ENCODE results near the gene PDXDC1. TPM values are rescaled to one million over a fixed set of nuclear protein-coding genes. Genes with fewer than 3 reads are reported as not detected.
"Not testable (repeated sequence)": the region's sequence is repeated elsewhere in the genome, so short reads cannot be mapped to it uniquely, and the experiment has no call there.

The PDXDC1 gene
- total and polyA plus RNA-seq, 12 donors = 24.9 to 88.5 (median 69.4) TPM

DNA sequence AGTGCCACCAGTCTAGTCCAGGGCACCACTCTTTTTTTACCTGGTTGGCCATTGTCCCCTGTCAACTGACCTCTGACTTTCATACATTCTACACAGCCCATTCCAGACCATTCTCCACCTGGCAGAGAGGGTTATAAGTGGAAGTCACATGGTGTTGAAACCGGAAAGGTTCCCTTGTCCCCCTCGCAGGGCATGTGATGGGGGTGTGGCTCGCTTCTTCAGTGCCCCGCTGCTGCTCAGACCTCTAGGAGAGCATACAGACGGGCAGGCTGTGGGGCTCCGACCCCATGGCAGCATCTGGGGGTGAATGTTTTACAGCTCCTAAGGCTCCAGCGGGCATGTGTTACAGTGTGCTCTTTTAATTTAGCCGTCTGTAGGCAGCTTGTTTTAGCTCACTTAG is 52.2 kb downstream of the PDXDC1 start:
- H3K27me3 ChIP-seq; H3K27ac ChIP-seq; DNase-seq; H3K9me3 ChIP-seq; ATAC-seq; intact Hi-C loops (cut with DNase I); H3K4me3 ChIP-seq: not testable (repeated sequence)
- Histone ChIP-seq H3K36me3 (peaks cover 0 to 96% (median 67%) of the 10 kb centered on the region in 9 donors), H3K4me1 (peaks cover 0 to 37% (median 9%) of the 10 kb centered on the region in 9 donors)
- 74 to 77% methylated on average over 7 of the region's 8 CpGs for WGBS, 2 donors

DNA sequence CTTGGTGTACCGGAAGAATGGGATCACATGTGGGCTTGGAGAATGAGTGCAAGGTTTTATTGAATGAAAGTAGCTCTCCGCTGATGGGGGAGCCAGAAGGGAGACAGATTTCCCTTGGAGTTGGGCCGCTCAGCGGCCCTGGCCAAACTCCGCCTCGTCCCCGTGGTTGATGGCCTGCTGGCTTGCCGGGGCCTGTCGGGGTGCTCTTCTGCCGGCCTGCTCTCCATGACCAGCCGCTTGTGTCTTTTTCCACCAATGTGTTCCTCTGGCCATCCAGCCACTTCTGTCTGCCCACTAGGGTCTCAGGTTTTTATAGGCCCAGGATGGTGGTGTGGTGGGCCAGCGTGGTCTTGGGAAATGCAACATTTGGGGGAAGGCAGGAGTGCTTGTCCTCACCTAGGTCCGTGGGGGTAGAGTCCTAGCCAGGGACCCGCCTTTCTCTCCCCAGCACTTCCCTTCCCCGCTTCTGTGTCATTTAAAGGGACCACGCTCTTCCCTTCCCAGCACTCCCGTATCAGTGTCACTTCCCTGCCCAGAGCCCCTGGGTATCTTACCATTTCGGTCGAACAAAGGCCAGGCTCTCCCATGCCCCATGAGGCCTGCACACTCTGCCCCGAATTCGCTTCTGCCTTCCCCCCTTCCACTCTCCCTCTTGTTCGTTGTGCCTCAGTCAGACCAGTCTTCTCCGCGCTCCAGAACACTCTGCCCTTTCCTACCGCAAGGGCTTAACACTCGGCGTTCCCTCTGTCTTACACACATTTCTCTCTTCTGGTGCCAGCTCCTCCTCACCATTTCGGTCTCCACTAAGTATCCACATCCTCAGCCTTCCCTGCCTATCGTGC is 52.9 kb downstream of the PDXDC1 start:
- intact Hi-C loops (cut with DNase I); DNase-seq; H3K27me3 ChIP-seq; H3K9me3 ChIP-seq; H3K27ac ChIP-seq; H3K4me3 ChIP-seq: not testable (repeated sequence)
- WGBS, 2 donors = 82 to 89% methylated on average over 29 of the region's 29 CpGs
- peaks cover 0 to 44% (median 10%) of the 10 kb centered on the region in 9 donors for H3K4me1 ChIP-seq
- H3K36me3 ChIP-seq = peaks cover 0 to 96% (median 66%) of the 10 kb centered on the region in 9 donors
- peak in 5 of 8 donors; percentile 7 to 36 (median 20) for ATAC-seq

DNA sequence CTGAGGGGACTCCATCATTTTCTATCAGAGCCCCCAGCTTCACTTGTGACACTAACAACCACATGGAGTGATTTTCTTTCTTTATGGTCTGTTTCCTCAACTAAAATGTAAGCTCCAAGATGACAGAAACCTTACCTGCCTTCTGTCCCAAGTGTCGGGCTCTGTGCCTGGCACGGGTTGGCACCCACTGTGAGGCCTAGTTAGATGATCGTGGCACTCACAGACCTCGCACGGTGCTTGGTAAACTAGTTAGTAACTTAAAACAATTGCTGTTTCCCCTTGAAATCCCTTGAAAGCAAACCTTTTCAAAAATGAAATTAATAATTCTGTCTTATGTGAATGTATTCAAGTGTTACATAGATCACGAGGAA is 53.5 kb downstream of the PDXDC1 start:
- Histone ChIP-seq H3K4me1 (peaks cover 0 to 46% (median 15%) of the 10 kb centered on the region in 9 donors), H3K27ac (peak overlapping the region in 2 of 10 donors; percentile 30 to 33), H3K36me3 (peaks cover 0 to 96% (median 60%) of the 10 kb centered on the region in 9 donors)
- ATAC-seq; H3K9me3 ChIP-seq; DNase-seq; H3K27me3 ChIP-seq; intact Hi-C loops (cut with DNase I); H3K4me3 ChIP-seq: not testable (repeated sequence)
- WGBS, 2 donors = 85 to 91% methylated on average over 6 of the region's 6 CpGs

DNA sequence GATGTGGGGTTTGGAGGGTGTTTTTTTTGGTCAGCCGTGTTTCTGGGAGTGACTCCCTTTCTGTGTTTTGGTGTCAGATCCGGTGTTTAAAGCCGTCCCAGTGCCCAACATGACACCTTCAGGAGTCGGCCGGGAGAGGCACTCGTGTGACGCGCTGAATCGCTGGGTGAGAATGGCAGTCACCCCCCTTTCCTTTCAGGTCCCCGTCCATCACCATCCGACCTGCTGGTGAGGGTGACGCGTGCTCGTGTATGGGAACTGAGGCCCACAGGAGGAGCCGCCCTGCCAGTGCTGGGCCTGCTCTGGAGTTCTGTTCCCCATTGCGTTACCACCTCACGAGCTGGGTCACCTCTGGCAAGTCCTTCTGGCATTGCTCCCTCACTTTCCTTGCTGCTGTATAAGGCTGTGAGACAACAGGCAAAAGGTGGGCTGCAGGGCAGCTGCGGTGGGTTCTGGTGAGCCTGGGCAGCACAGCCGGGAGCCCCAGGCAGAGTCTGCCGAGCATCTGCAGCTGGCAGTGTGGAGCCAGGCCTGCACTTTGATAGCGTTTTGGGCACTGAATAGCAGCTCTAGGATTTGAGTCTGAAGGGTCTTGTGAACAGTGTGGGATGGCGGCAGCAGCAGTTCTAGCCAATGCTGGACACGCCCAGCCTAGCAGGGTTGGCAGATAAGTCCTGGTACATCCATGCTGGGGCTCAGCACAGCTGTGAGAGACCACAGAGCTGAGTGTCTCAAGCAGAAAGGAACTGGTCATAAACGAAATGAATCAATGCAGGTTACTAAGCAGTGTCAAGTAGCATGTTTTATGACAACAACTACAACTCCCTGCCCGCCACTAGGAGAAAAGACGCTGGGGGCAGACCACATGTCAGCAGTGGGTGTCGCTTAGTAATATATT is 54.2 kb downstream of the PDXDC1 start:
- 81 to 87% methylated on average over 27 of the region's 27 CpGs for WGBS, 2 donors
- peak in 4 of 8 donors; percentile 9 to 37 (median 20) for ATAC-seq
- DNase-seq; H3K27me3 ChIP-seq; H3K4me3 ChIP-seq; H3K9me3 ChIP-seq; intact Hi-C loops (cut with DNase I): not testable (repeated sequence)
- Histone ChIP-seq H3K4me1 (peaks cover 4 to 51% (median 21%) of the 10 kb centered on the region in 9 donors), H3K36me3 (peaks cover 0 to 96% (median 55%) of the 10 kb centered on the region in 9 donors), H3K27ac (peak overlapping the region in 2 of 10 donors; percentile 30 to 33)

DNA sequence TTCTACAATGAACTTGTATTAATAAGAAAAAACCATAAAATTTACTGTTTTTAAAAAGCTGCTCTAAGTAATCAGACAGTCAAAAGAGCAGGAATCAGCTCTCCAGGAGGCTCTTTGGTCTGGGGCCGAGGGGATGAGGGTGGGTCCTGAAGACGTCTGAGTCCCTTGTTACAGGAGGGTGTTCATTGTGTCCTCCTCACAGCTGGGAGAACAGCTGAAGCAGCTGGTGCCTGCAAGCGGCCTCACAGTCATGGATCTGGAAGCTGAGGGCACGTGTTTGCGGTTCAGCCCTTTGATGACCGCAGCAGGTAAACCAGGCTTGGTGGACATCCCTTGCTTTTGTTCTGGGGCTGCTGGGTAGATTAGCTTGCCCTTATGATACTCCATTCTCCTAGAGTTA is 54.9 kb downstream of the PDXDC1 start:
- H3K9me3 ChIP-seq; H3K27me3 ChIP-seq; H3K4me3 ChIP-seq; intact Hi-C loops (cut with DNase I); ATAC-seq; DNase-seq; H3K27ac ChIP-seq: not testable (repeated sequence)
- WGBS, 2 donors = 84 to 86% methylated on average over 6 of the region's 6 CpGs
- peaks cover 0 to 96% (median 52%) of the 10 kb centered on the region in 9 donors for H3K36me3 ChIP-seq
- H3K4me1 ChIP-seq = peaks cover 11 to 55% (median 28%) of the 10 kb centered on the region in 9 donors

DNA sequence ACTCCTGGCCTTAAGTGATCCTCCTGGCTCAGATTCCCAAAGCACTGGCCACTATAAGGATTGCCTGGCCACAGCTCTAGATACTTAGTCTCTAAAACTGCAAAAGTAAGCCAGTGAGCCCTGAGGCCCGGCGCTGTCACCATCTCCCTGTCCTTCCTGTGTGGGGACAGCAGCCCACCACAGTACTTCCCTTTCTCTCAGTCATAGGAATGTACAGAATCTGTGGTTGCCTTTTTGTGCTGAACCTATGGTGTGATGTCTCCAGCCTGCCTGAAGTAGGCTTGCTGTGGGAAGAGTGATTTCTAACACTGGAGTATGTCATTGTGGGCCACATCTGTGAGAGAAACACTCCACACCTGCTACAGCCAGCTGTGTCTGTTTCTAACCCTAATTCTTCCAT is 56.4 kb downstream of the PDXDC1 start:
- peaks cover 0 to 97% (median 46%) of the 10 kb centered on the region in 9 donors for H3K36me3 ChIP-seq
- 77 to 87% methylated on average over 2 of the region's 2 CpGs for WGBS, 2 donors
- no peaks in the 10 kb centered on the region for H3K9me3 ChIP-seq
- TF ChIP-seq, protein P1, sequence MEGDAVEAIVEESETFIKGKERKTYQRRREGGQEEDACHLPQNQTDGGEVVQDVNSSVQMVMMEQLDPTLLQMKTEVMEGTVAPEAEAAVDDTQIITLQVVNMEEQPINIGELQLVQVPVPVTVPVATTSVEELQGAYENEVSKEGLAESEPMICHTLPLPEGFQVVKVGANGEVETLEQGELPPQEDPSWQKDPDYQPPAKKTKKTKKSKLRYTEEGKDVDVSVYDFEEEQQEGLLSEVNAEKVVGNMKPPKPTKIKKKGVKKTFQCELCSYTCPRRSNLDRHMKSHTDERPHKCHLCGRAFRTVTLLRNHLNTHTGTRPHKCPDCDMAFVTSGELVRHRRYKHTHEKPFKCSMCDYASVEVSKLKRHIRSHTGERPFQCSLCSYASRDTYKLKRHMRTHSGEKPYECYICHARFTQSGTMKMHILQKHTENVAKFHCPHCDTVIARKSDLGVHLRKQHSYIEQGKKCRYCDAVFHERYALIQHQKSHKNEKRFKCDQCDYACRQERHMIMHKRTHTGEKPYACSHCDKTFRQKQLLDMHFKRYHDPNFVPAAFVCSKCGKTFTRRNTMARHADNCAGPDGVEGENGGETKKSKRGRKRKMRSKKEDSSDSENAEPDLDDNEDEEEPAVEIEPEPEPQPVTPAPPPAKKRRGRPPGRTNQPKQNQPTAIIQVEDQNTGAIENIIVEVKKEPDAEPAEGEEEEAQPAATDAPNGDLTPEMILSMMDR (IDR thresholded peaks at IDR 0.05) = no peak
- DNase-seq = no peak
- no peak overlapping the region for H3K4me3 ChIP-seq
- intact Hi-C loops (cut with DNase I) = no loop called here
- peak overlapping the region in 1 of 10 donors; percentile 1 for H3K27ac ChIP-seq
- peaks cover 13 to 50% (median 27%) of the 10 kb centered on the region in 9 donors for H3K4me1 ChIP-seq
- ATAC-seq = no peak
- H3K27me3 ChIP-seq = no peaks in the 10 kb centered on the region
